ENCODE data around the gene MARK1.

DNA sequence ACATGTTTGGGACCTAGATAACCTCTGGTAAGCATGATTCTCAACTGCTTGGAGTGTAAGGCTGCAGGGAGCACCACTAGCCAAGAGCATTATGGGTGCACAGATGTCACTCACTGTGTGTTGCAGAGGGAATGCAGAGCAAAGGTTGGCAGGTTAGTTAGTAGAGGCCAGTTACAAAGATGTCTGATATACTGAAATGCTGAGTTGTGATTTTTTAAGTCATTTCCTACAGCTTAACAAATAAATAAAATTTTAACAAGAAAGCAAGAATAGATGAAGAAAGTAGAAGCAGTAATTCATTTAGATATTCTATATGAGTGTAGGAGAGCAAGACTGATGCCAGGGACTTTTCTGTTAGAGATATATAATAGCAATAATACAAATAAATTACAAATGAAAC is 64.8 kb downstream of the MARK1 start:
- TF ChIP-seq, protein P1, sequence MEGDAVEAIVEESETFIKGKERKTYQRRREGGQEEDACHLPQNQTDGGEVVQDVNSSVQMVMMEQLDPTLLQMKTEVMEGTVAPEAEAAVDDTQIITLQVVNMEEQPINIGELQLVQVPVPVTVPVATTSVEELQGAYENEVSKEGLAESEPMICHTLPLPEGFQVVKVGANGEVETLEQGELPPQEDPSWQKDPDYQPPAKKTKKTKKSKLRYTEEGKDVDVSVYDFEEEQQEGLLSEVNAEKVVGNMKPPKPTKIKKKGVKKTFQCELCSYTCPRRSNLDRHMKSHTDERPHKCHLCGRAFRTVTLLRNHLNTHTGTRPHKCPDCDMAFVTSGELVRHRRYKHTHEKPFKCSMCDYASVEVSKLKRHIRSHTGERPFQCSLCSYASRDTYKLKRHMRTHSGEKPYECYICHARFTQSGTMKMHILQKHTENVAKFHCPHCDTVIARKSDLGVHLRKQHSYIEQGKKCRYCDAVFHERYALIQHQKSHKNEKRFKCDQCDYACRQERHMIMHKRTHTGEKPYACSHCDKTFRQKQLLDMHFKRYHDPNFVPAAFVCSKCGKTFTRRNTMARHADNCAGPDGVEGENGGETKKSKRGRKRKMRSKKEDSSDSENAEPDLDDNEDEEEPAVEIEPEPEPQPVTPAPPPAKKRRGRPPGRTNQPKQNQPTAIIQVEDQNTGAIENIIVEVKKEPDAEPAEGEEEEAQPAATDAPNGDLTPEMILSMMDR (IDR thresholded peaks at IDR 0.05): no peak
- no peak for TF ChIP-seq EP300 (IDR thresholded peaks at IDR 0.05; ENCODE audit: low read depth)
- TF ChIP-seq POLR2AphosphoS5 (IDR thresholded peaks at IDR 0.05): no peak
- no peak for TF ChIP-seq POLR2A (IDR thresholded peaks at IDR 0.05)
